ENCODE results near the gene SEPTIN12. TPM values are rescaled to one million over a fixed set of nuclear protein-coding genes. Genes with fewer than 3 reads are reported as not detected.

The SEPTIN12 gene
- polyA plus RNA-seq, 2 donors: 0.07 TPM; not detected in 1

DNA sequence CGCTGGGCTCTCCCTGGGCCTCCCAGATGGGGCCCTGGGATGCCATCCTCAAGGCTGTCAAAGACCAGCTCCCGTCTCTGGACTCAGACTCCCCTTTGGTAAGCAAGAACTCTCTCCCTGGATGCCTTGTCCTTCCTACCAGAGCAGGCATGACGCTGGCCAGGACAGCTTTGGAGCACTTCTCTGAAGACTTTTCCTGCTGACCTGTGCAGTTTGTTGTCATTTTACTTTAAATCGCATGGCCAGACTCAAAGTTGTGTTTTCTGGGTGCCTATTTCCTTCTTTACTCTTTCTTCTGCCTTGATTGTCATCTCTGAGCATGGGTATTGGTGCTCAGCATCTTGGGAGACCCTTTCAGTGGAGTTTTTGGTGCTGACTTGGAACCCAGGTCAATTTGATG, 51.6 kb downstream of the SEPTIN12 start:
- H3K4me3 ChIP-seq (ENCODE audit: low read depth in 1 of 2, low read length in 2 of 2): no peak overlapping the region
- H3K9me3 ChIP-seq (ENCODE audit: control insufficient read depth in 2 of 2, insufficient read depth in 1 of 2, low read depth in 1 of 2, low read length in 1 of 2): no peaks in the 10 kb centered on the region
- no peaks in the 10 kb centered on the region for H3K36me3 ChIP-seq (ENCODE audit: control insufficient read depth in 2 of 2, insufficient read depth in 2 of 2, low read length in 1 of 2)
- 84 to 86% methylated on average over 4 of the region's 4 CpGs for WGBS, 2 donors
- no peak overlapping the region for H3K27ac ChIP-seq (ENCODE audit: low read depth in 2 of 2, low read length in 1 of 2)
- H3K27me3 ChIP-seq (ENCODE audit: control insufficient read depth in 1 of 2, insufficient read depth in 2 of 2, low read length in 2 of 2): no peaks in the 10 kb centered on the region
- H3K4me1 ChIP-seq (ENCODE audit: control insufficient read depth in 2 of 2, insufficient read depth in 2 of 2, low read length in 1 of 2): peaks cover 0 to 6% of the 10 kb centered on the region in 2 donors

DNA sequence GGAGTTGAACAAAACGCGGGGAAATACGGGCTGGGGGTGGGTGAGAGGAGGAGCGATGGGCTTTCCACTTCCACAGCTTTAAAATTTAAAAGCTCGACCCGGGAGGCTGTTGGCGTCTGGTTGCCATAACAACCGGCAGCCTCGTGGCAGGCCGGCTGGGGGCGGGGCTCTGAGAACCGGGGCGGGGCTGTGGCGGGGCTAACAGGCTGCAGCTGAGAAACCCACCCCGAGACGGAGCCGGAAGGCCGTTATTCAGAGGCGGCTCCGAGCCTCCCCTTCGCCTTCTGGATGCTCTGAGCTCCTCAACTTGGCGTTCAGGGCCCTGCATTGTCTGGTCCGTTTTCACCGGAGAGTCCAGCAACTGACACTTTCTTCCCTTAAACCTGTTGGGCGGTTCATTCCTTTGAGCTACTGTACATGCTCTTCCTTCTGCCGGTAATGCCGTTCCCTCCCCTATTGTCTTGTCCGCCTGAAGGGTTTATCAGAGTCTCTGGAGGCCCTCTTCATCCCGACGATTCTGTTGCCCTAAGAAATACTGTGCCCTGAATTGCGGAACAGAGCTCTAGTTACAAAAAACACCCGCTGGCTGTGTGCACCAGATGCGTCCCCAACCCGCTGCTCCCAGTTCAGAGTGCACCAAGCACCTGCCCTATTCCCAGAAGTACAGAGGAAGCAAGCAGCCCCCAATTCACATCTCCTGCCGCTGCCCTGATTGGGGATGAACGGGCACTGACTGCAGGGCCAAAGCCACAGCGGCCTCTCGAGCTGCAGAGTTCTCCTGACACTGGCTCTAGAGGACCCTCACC, 53.2 kb downstream of the SEPTIN12 start:
- Histone ChIP-seq H3K9me3 (ENCODE audit: control insufficient read depth in 2 of 2, insufficient read depth in 1 of 2, low read depth in 1 of 2, low read length in 1 of 2) (no peaks in the 10 kb centered on the region), H3K4me3 (ENCODE audit: low read depth in 1 of 2, low read length in 2 of 2) (peak overlapping the region; percentile 90 to 94), H3K27ac (ENCODE audit: low read depth in 2 of 2, low read length in 1 of 2) (peak overlapping the region; percentile 71 to 89), H3K4me1 (ENCODE audit: control insufficient read depth in 2 of 2, insufficient read depth in 2 of 2, low read length in 1 of 2) (peaks cover 0 to 6% of the 10 kb centered on the region in 2 donors), H3K36me3 (ENCODE audit: control insufficient read depth in 2 of 2, insufficient read depth in 2 of 2, low read length in 1 of 2) (peaks cover 0 to 5% of the 10 kb centered on the region in 2 donors), H3K27me3 (ENCODE audit: control insufficient read depth in 1 of 2, insufficient read depth in 2 of 2, low read length in 2 of 2) (no peaks in the 10 kb centered on the region)
- 7 to 8% methylated on average over 36 to 38 of the region's 38 CpGs for WGBS, 2 donors

DNA sequence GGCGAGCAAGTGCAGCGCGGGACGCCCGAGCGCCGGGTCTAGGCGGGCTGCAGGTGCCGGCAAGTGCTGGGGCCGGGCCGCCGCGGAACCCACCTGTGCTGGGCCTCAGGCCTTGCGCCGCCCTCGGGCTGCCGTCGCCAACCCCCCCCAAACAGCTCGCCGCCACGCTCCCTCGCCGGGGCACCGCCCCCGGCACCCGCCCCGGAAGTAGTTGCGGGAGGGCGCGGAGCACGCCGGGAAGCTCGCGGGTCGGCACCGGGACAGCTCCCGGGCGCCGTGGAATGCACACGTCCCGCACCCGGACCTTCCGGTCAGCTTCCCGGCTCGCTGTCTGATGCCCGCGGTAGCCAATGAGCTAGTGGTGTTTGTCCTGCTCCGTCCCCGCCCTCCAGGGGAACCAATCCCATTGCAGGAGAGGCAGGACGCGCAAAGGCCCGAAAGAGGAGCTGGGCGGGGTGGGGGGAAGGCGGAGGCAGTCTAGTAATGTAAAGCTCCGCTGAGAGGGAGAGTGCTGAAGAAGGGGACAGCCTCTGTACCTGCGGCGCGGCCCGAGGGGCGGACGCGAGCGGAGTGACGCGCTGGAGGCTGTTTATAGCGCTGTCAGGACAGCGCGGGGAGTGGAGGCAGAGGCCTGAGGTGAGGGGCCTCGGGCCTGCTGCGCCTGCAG, 53.9 kb downstream of the SEPTIN12 start, which contains the start of the genes ANKS3 and DNAAF8:
ANKS3 (minus strand) TSS at position 209 of the 667 bp plus-strand sequence. CDS start 4,122 bp downstream, outside the sequence.
DNAAF8 (plus strand) TSS at position 475 of the 667 bp plus-strand sequence. CDS start 1,978 bp downstream, outside the sequence.
- H3K4me3 ChIP-seq (ENCODE audit: low read depth in 1 of 2, low read length in 2 of 2): peak within 1 kb of the TSS; percentile 90 to 94
- WGBS, 2 donors: 0 to 1% methylated on average over 65 to 70 of the region's 70 CpGs
- H3K9me3 ChIP-seq (ENCODE audit: control insufficient read depth in 2 of 2, insufficient read depth in 1 of 2, low read depth in 1 of 2, low read length in 1 of 2): no peaks in the 10 kb centered on the region
- peak within 1 kb of the TSS; percentile 71 to 89 for H3K27ac ChIP-seq (ENCODE audit: low read depth in 2 of 2, low read length in 1 of 2)
- no peaks in the 10 kb centered on the region for H3K27me3 ChIP-seq (ENCODE audit: control insufficient read depth in 1 of 2, insufficient read depth in 2 of 2, low read length in 2 of 2)
- peaks cover 0 to 8% of the 10 kb centered on the region in 2 donors for H3K36me3 ChIP-seq (ENCODE audit: control insufficient read depth in 2 of 2, insufficient read depth in 2 of 2, low read length in 1 of 2)
- H3K4me1 ChIP-seq (ENCODE audit: control insufficient read depth in 2 of 2, insufficient read depth in 2 of 2, low read length in 1 of 2): peaks cover 0 to 6% of the 10 kb centered on the region in 2 donors

DNA sequence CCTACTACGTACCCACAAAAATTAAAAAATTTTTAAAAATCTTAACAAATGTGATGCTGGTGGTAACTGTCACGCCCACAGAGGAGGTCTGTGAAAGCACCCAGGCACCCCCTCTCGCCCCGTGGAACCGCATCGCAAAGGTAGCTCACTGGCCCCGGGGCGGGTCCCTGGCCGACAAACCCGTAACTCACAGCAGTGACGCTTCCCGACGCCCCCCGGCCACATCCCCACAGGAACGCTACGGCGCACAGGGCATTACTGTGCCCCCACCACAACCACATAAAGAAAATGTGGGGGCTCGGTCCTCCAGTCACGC, 54.4 kb downstream of the SEPTIN12 start:
- WGBS, 2 donors: 0 to 1% methylated on average over 19 of the region's 19 CpGs
- Histone ChIP-seq H3K36me3 (ENCODE audit: control insufficient read depth in 2 of 2, insufficient read depth in 2 of 2, low read length in 1 of 2) (peaks cover 4 to 8% of the 10 kb centered on the region in 2 donors), H3K9me3 (ENCODE audit: control insufficient read depth in 2 of 2, insufficient read depth in 1 of 2, low read depth in 1 of 2, low read length in 1 of 2) (no peaks in the 10 kb centered on the region), H3K27ac (ENCODE audit: low read depth in 2 of 2, low read length in 1 of 2) (peak overlapping the region; percentile 61 to 89), H3K4me1 (ENCODE audit: control insufficient read depth in 2 of 2, insufficient read depth in 2 of 2, low read length in 1 of 2) (peaks cover 0 to 6% of the 10 kb centered on the region in 2 donors), H3K4me3 (ENCODE audit: low read depth in 1 of 2, low read length in 2 of 2) (peak overlapping the region; percentile 90 to 94), H3K27me3 (ENCODE audit: control insufficient read depth in 1 of 2, insufficient read depth in 2 of 2, low read length in 2 of 2) (no peaks in the 10 kb centered on the region)

DNA sequence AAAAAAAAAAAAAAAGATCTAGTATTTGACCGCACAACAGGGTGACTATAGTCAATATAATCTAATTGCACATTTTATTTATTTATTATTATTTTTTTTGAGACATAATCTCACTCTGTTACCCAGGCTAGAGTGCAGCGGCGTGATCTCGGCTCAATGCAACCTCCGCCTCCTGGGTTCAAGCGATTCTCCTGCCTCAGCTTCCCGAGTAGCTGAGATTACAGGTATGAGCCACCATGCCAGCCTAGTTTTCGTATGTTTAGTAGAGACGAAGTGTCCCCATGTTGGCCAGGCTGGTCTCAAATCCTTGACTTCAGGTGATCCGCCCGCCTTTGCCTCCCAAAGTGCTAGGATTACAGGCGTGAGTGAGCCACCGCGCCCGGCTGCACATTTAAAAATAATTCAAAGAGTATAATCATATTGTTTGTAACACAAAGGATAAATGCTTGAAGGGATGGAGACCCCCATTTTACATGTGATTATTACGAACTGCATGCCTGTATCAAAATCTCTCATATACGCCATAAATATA, 54.9 kb downstream of the SEPTIN12 start:
- peak overlapping the region in 1 of 2 donors; percentile 17 for H3K27ac ChIP-seq (ENCODE audit: low read depth in 2 of 2, low read length in 1 of 2)

DNA sequence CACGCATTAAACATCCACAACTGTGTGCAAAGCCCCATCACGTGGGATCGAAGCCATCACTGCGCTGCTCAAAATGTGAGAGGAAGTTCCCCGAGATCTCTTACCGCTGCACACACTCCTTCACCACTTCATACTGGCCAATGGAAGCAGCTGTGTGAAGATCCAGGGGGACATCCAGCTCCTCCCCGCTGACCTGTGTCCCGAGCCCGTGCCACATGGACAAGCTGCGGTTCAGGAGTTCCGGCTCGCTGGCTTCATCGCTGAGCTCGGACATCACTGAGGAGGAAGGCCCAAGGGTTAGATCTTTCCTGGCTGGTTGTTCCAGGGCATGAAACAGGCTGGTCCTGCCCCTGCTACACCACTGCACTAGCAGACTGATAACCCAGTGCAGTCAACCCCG, 58.3 kb downstream of the SEPTIN12 start:
- H3K4me3 ChIP-seq (ENCODE audit: low read depth in 1 of 2, low read length in 2 of 2): no peak overlapping the region
- WGBS, 2 donors: 93 to 96% methylated on average over 15 of the region's 15 CpGs
- H3K9me3 ChIP-seq (ENCODE audit: control insufficient read depth in 2 of 2, insufficient read depth in 1 of 2, low read depth in 1 of 2, low read length in 1 of 2): no peaks in the 10 kb centered on the region
- H3K4me1 ChIP-seq (ENCODE audit: control insufficient read depth in 2 of 2, insufficient read depth in 2 of 2, low read length in 1 of 2): peaks cover 0 to under 1% of the 10 kb centered on the region in 2 donors
- no peaks in the 10 kb centered on the region for H3K27me3 ChIP-seq (ENCODE audit: control insufficient read depth in 1 of 2, insufficient read depth in 2 of 2, low read length in 2 of 2)
- H3K27ac ChIP-seq (ENCODE audit: low read depth in 2 of 2, low read length in 1 of 2): no peak overlapping the region
- H3K36me3 ChIP-seq (ENCODE audit: control insufficient read depth in 2 of 2, insufficient read depth in 2 of 2, low read length in 1 of 2): peaks cover 14 to 25% of the 10 kb centered on the region in 2 donors

More for the DNA sequence above, 54.9 kb downstream of the SEPTIN12 start:
- Histone ChIP-seq H3K4me3 (ENCODE audit: low read depth in 1 of 2, low read length in 2 of 2) (peak overlapping the region in 1 of 2 donors; percentile 94), H3K9me3 (ENCODE audit: control insufficient read depth in 2 of 2, insufficient read depth in 1 of 2, low read depth in 1 of 2, low read length in 1 of 2) (no peaks in the 10 kb centered on the region), H3K4me1 (ENCODE audit: control insufficient read depth in 2 of 2, insufficient read depth in 2 of 2, low read length in 1 of 2) (peaks cover 0 to 6% of the 10 kb centered on the region in 2 donors), H3K36me3 (ENCODE audit: control insufficient read depth in 2 of 2, insufficient read depth in 2 of 2, low read length in 1 of 2) (peaks cover 8 to 12% of the 10 kb centered on the region in 2 donors), H3K27me3 (ENCODE audit: control insufficient read depth in 1 of 2, insufficient read depth in 2 of 2, low read length in 2 of 2) (no peaks in the 10 kb centered on the region)
- WGBS, 2 donors: 28 to 35% methylated on average over 17 of the region's 17 CpGs

DNA sequence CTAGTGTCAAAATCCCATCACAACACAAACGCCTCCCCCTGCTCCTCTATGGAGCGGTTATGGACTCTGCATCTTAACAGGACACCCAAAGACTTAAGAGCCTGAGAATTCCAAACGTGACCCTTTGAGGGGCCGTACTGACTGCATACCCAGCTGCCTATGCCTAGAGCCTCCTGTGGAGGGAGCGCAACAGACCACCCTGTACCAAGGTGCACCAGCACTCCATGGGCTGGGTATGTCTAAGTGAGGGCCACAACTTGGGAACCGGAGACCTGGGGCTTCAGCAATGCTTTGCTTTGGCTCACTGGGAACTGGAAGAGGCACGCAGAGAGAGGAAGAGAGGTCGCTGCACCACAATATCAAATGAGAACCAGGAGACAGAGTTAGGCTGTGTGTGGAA, 59.5 kb downstream of the SEPTIN12 start:
- Histone ChIP-seq H3K36me3 (ENCODE audit: control insufficient read depth in 2 of 2, insufficient read depth in 2 of 2, low read length in 1 of 2) (peaks cover 16 to 25% of the 10 kb centered on the region in 2 donors), H3K27me3 (ENCODE audit: control insufficient read depth in 1 of 2, insufficient read depth in 2 of 2, low read length in 2 of 2) (no peaks in the 10 kb centered on the region), H3K4me3 (ENCODE audit: low read depth in 1 of 2, low read length in 2 of 2) (no peak overlapping the region), H3K9me3 (ENCODE audit: control insufficient read depth in 2 of 2, insufficient read depth in 1 of 2, low read depth in 1 of 2, low read length in 1 of 2) (no peaks in the 10 kb centered on the region), H3K4me1 (ENCODE audit: control insufficient read depth in 2 of 2, insufficient read depth in 2 of 2, low read length in 1 of 2) (no peaks in the 10 kb centered on the region), H3K27ac (ENCODE audit: low read depth in 2 of 2, low read length in 1 of 2) (no peak overlapping the region)
- WGBS, 2 donors: 95 to 97% methylated on average over 8 of the region's 8 CpGs

Other genes starting within 250 kb of the SEPTIN12 start
- gene CDIP1, start 249.6 kb downstream of the SEPTIN12 start, polyA plus RNA-seq: 10 to 100 TPM; 12.0 to 12.1 TPM
- gene C16orf96, start 232.0 kb downstream of the SEPTIN12 start, polyA plus RNA-seq: under 1 TPM; 0.04 to 0.08 TPM
- 10 to 100 TPM; 18.6 to 34.7 TPM for gene UBALD1, start 173.5 kb downstream of the SEPTIN12 start, polyA plus RNA-seq
- 10 to 100 TPM; 10.9 to 15.1 TPM for gene MGRN1, start 163.5 kb downstream of the SEPTIN12 start, polyA plus RNA-seq
- 10 to 100 TPM; 18.5 to 29.3 TPM for gene NUDT16L1, start 94.8 kb downstream of the SEPTIN12 start, polyA plus RNA-seq
- 10 to 100 TPM in 1 of 2 donors, 1 to 10 TPM in 1; 9.3 to 26.8 TPM for gene ANKS3, start 54.1 kb downstream of the SEPTIN12 start, polyA plus RNA-seq
- gene DNAAF8, start 53.8 kb downstream of the SEPTIN12 start, polyA plus RNA-seq: under 1 TPM; 0.39 to 0.81 TPM
- gene ZNF500, start 21.2 kb downstream of the SEPTIN12 start, polyA plus RNA-seq: 1 to 10 TPM; 4.4 to 8.9 TPM
- gene SMIM22, start 7.0 kb upstream of the SEPTIN12 start, polyA plus RNA-seq: 10 to 100 TPM; 20.1 to 28.6 TPM
- gene ROGDI, start 14.3 kb upstream of the SEPTIN12 start, polyA plus RNA-seq: 10 to 100 TPM; 28.7 to 49.5 TPM
- 10 to 100 TPM; 34.3 to 35.6 TPM for gene GLYR1, start 58.9 kb upstream of the SEPTIN12 start, polyA plus RNA-seq
- 1 to 10 TPM; 5.1 to 7.7 TPM for gene UBN1, start 59.1 kb upstream of the SEPTIN12 start, polyA plus RNA-seq
- gene PPL, start 148.8 kb upstream of the SEPTIN12 start, polyA plus RNA-seq: 100 to 1,000 TPM; 561 to 739 TPM
- under 1 TPM; 0.19 to 0.49 TPM for gene SEC14L5, start 170.0 kb upstream of the SEPTIN12 start, polyA plus RNA-seq
- gene NAGPA, start 245.6 kb upstream of the SEPTIN12 start, polyA plus RNA-seq: 1 to 10 TPM; 5.5 to 9.6 TPM

All from esophagus (tissue), 2 donors.